Activated CD8-positive, alpha-beta T cell treated with anti-CD3 and anti-CD28 coated beads for 36 hours (primary cell): ENCODE results near the gene FRMD5. TPM values are rescaled to one million over a fixed set of nuclear protein-coding genes. Genes with fewer than 3 reads are reported as not detected.

Source experiments
- ATAC-seq: fragments of 200-7000 bp; cut with Tn5 transposase; one replicate; pipeline ENCODE4 v1.10.0; 2021; ENCODE audit warnings: mild to moderate bottlenecking, moderate library complexity
- CTCF ChIA-PET: fragments of 350-600 bp; sonication (Branson Sonifier 250); formaldehyde crosslinking; loops from one replicate; lab custom pipeline; 2021; ENCODE audit warnings: antibody characterized with exemption; lab: Charles Lee
- POLR2A ChIA-PET: fragments of 350-600 bp; sonication (Branson Sonifier 250); formaldehyde crosslinking; loops from one replicate; lab custom pipeline; 2021; ENCODE audit warnings: antibody characterized with exemption; lab: Charles Lee
- DNase-seq: peaks from one replicate; pipeline ENCODE4 v3.0.0-alpha.2; 2020
- H3K27ac Mint-ChIP-seq: one replicate; pipeline ENCODE4 v1.8.0; 2021; ENCODE audit warnings: mild to moderate bottlenecking, mixed read lengths
- H3K27me3 Mint-ChIP-seq: one replicate; pipeline ENCODE4 v1.8.0; 2021; ENCODE audit warnings: mixed read lengths
- H3K36me3 Mint-ChIP-seq: one replicate; pipeline ENCODE4 v1.8.0; 2021; ENCODE audit warnings: low read depth, mixed read lengths
- H3K4me1 Mint-ChIP-seq: one replicate; pipeline ENCODE4 v1.8.0; 2021; ENCODE audit warnings: low read depth, mixed read lengths
- H3K4me3 Mint-ChIP-seq: one replicate; pipeline ENCODE4 v1.8.0; 2021; ENCODE audit warnings: mild to moderate bottlenecking, moderate library complexity, mixed read lengths
- H3K9me3 Mint-ChIP-seq: one replicate; pipeline ENCODE4 v1.8.0; 2021; ENCODE audit warnings: mixed read lengths
- CTCF ChIP-seq: fragments of 200-600 bp; IDR thresholded peaks from one replicate; pipeline ENCODE4 v1.8.0; 2022; ENCODE audit warnings: antibody characterized with exemption, mild to moderate bottlenecking
- intact Hi-C: fragments of 100-400 bp; cut with micrococcal nuclease; formaldehyde crosslinking; loops from one replicate; pipeline ENCODE4 v1.10.0; 2022
- total RNA-seq, 2 experiments: library from RNA; stranded (reverse); gene quantifications; one replicate each; pipeline ENCODE4 v1.2.3, GENCODE V29; 2021

FRMD5 gene
- total RNA-seq, 2 experiments from 2014 or later: 0.23 to 0.25 TPM

GRCh38 chr15:44147636-44148035 lies 47.4 kb downstream of the FRMD5 start:
- CTCF ChIA-PET: interaction anchor here (0.7 kb wide), 1 partner anchor 174 kb away, joined by 3 read pairs; no protein-coding TSS in a partner anchor

GRCh38 chr15:44145495-44145894 lies 49.6 kb downstream of the FRMD5 start:
- no peak for TF ChIP-seq CTCF
- H3K27me3 Mint-ChIP-seq: peaks cover 10% of the 10 kb centered on the region
- H3K4me3 Mint-ChIP-seq: no peak overlapping the region
- DNase-seq (no peak), ATAC-seq (no peak)
- intact Hi-C loops: no loop called here
- ChIA-PET POLR2A (no interaction called here), CTCF (no interaction called here)
- no peaks in the 10 kb centered on the region for H3K9me3 Mint-ChIP-seq
- H3K27ac Mint-ChIP-seq: no peak overlapping the region
- no peaks in the 10 kb centered on the region for H3K36me3 Mint-ChIP-seq
- H3K4me1 Mint-ChIP-seq: no peaks in the 10 kb centered on the region

More at GRCh38 chr15:44147636-44148035, 47.4 kb downstream of the FRMD5 start:
- H3K4me3 Mint-ChIP-seq: no peak overlapping the region
- H3K36me3 Mint-ChIP-seq: no peaks in the 10 kb centered on the region
- H3K4me1 Mint-ChIP-seq: no peaks in the 10 kb centered on the region
- POLR2A ChIA-PET: no interaction called here
- peaks cover 14% of the 10 kb centered on the region for H3K27me3 Mint-ChIP-seq
- DNase-seq (no peak), ATAC-seq (no peak)
- no peaks in the 10 kb centered on the region for H3K9me3 Mint-ChIP-seq
- no peak for TF ChIP-seq CTCF
- no peak overlapping the region for H3K27ac Mint-ChIP-seq
- intact Hi-C loops: no loop called here

- ChIA-PET CTCF (no interaction called here), POLR2A (no interaction called here)
- H3K27ac Mint-ChIP-seq: no peak overlapping the region
- H3K27me3 Mint-ChIP-seq: peaks cover 10% of the 10 kb centered on the region
- no peak overlapping the region for H3K4me3 Mint-ChIP-seq
- H3K4me1 Mint-ChIP-seq: no peaks in the 10 kb centered on the region
- ATAC-seq (no peak), DNase-seq (no peak)
- intact Hi-C loops: no loop called here
- no peak for TF ChIP-seq CTCF
- H3K36me3 Mint-ChIP-seq: no peaks in the 10 kb centered on the region
- no peaks in the 10 kb centered on the region for H3K9me3 Mint-ChIP-seq
Observed at GRCh38 chr15:44144992-44145391, 50.1 kb downstream of the FRMD5 start.

- no peak for TF ChIP-seq CTCF
- H3K36me3 Mint-ChIP-seq: no peaks in the 10 kb centered on the region
- peaks cover 7% of the 10 kb centered on the region for H3K27me3 Mint-ChIP-seq
- no peak overlapping the region for H3K27ac Mint-ChIP-seq
- no peak overlapping the region for H3K4me3 Mint-ChIP-seq
- intact Hi-C loops: no loop called here
- H3K4me1 Mint-ChIP-seq: no peaks in the 10 kb centered on the region
- DNase-seq: no peak
- POLR2A ChIA-PET: no interaction called here
- ATAC-seq: no peak
- CTCF ChIA-PET: no interaction called here
- H3K9me3 Mint-ChIP-seq: no peaks in the 10 kb centered on the region
Observed at GRCh38 chr15:44144184-44144583, 50.9 kb downstream of the FRMD5 start.

- ChIA-PET POLR2A (no interaction called here), CTCF (no interaction called here)
- ATAC-seq: no peak
- no peak overlapping the region for H3K4me3 Mint-ChIP-seq
- no peaks in the 10 kb centered on the region for H3K4me1 Mint-ChIP-seq
- no peak for DNase-seq
- intact Hi-C loops: no loop called here
- no peak for TF ChIP-seq CTCF
- H3K27ac Mint-ChIP-seq: no peak overlapping the region
- H3K36me3 Mint-ChIP-seq: no peaks in the 10 kb centered on the region
- no peaks in the 10 kb centered on the region for H3K9me3 Mint-ChIP-seq
- no peaks in the 10 kb centered on the region for H3K27me3 Mint-ChIP-seq
Observed at GRCh38 chr15:44137750-44138149, 57.3 kb downstream of the FRMD5 start.
